Measurements from ENCODE around the gene OR10A6. TPM values are rescaled to one million over a fixed set of nuclear protein-coding genes. Genes with fewer than 3 reads are reported as not detected.

OR10A6 gene, protein sequence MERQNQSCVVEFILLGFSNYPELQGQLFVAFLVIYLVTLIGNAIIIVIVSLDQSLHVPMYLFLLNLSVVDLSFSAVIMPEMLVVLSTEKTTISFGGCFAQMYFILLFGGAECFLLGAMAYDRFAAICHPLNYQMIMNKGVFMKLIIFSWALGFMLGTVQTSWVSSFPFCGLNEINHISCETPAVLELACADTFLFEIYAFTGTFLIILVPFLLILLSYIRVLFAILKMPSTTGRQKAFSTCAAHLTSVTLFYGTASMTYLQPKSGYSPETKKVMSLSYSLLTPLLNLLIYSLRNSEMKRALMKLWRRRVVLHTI
- total RNA-seq: 1 to 10 TPM in 1 of 5 donors, under 1 TPM in 1, not detected in 3; under 0.01 to 9.6 TPM
- not detected for polyA plus RNA-seq
- long read RNA-seq, donor 1: 0 reads
- long read RNA-seq, donor 2: 0 reads
- long read RNA-seq, donor 3, partial matches to known transcripts: 0 of 1 reads
- long read RNA-seq, donor 3, other reads (novel, unspliced or antisense): 0 of 1 reads
- long read RNA-seq, donor 4: 0 reads
- long read RNA-seq, donor 5: 0 reads
- long read RNA-seq, donor 6: 0 reads
- long read RNA-seq, donor 7, partial matches to known transcripts: 0 of 1 reads
- long read RNA-seq, donor 7, other reads (novel, unspliced or antisense): 0 of 1 reads
- long read RNA-seq, donor 8: 0 reads
- long read RNA-seq, donor 9: 0 reads
- long read RNA-seq, donor 10: 0 reads

DNA sequence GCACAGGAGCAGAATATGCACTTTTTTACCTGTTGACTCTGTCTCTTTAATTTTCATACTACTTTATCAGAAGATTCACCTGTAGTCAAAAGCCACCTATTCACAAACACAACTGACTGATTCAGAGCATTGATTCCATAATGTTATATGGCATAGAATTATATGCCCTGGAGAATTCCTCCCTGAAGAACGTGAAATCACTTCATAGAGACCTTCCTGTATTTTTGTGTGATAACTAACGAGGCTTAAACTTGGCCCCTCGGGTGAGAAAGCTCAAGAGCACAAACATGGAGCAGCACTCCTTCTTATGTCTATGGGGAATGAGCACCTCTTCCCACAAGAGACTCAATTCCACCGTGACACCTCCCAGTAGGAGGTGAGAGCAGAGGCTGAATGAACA, at the start of gene OR10A6:
OR10A6 (minus strand) TSS at position 101 of the 400 bp plus-strand sequence. CDS start 2,606 bp downstream, outside the sequence.
- 78 to 86% (median 84%) methylated on average over 4 of the region's 4 CpGs for WGBS, 5 donors
- H3K27ac ChIP-seq: no peak within 1 kb of the TSS
- no peaks in the 10 kb centered on the region for H3K27me3 ChIP-seq
- no peak within 1 kb of the TSS for H3K4me3 ChIP-seq
- no peak for TF ChIP-seq POLR2A (IDR thresholded peaks at IDR 0.05)
- no peak for TF ChIP-seq POLR2AphosphoS5 (IDR thresholded peaks at IDR 0.05)
- TF ChIP-seq, protein P1, sequence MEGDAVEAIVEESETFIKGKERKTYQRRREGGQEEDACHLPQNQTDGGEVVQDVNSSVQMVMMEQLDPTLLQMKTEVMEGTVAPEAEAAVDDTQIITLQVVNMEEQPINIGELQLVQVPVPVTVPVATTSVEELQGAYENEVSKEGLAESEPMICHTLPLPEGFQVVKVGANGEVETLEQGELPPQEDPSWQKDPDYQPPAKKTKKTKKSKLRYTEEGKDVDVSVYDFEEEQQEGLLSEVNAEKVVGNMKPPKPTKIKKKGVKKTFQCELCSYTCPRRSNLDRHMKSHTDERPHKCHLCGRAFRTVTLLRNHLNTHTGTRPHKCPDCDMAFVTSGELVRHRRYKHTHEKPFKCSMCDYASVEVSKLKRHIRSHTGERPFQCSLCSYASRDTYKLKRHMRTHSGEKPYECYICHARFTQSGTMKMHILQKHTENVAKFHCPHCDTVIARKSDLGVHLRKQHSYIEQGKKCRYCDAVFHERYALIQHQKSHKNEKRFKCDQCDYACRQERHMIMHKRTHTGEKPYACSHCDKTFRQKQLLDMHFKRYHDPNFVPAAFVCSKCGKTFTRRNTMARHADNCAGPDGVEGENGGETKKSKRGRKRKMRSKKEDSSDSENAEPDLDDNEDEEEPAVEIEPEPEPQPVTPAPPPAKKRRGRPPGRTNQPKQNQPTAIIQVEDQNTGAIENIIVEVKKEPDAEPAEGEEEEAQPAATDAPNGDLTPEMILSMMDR (IDR thresholded peaks at IDR 0.05): no peak
- no peak for TF ChIP-seq EP300 (IDR thresholded peaks at IDR 0.05)
- peaks cover 0 to 2% (median 0%) of the 10 kb centered on the region in 4 donors for H3K4me1 ChIP-seq
- intact Hi-C loops (cut with DNase I; ENCODE audit: low total_unique reads): no loop called here
- no peak for DNase-seq
- peaks cover 0 to 2% (median 0%) of the 10 kb centered on the region in 4 donors for H3K9me3 ChIP-seq
- H3K36me3 ChIP-seq: no peaks in the 10 kb centered on the region

DNA sequence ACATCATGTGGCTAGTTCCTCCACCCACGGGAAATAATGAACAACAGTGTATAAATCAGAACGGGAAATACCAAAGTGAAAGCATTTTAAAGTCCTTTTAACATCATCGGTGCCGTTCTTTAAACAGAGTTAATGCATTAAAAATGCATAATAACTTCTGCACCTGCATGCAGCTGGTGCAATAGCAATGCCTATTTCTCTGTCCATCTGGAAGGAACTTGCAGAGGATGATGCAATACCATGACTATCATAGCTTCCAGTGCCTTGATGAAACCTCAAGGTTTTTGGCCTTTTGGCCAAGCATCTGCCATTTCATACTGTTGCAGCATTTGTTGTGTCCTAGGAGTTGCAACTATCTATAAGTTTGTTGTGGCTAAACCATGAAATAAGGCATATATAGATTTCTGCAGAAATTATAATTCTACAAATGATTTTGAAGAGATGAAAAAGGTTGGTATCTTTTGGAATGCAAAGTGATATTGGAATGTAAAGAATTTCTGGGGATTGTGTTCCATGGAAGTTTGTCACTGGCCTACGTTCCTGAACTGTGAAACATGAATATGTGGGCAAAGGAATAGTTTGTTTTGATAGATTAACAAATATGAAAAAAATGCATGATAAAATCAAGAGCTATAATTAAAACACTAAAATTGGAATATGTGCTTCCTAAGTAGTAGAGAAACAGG, 46.3 kb upstream of the OR10A6 start:
- H3K4me1 ChIP-seq: no peaks in the 10 kb centered on the region
- intact Hi-C loops (cut with DNase I; ENCODE audit: low total_unique reads): no loop called here
- TF ChIP-seq POLR2A (IDR thresholded peaks at IDR 0.05) (no peak), EP300 (IDR thresholded peaks at IDR 0.05) (no peak)
- TF ChIP-seq, protein P1 (IDR thresholded peaks at IDR 0.05): no peak
- no peak overlapping the region for H3K27ac ChIP-seq
- H3K4me3 ChIP-seq: no peak overlapping the region
- H3K9me3 ChIP-seq: no peaks in the 10 kb centered on the region
- no peaks in the 10 kb centered on the region for H3K36me3 ChIP-seq
- H3K27me3 ChIP-seq: no peaks in the 10 kb centered on the region
- 46 to 62% (median 56%) methylated on average over 5 of the region's 5 CpGs for WGBS, 5 donors
- no peak for DNase-seq

DNA sequence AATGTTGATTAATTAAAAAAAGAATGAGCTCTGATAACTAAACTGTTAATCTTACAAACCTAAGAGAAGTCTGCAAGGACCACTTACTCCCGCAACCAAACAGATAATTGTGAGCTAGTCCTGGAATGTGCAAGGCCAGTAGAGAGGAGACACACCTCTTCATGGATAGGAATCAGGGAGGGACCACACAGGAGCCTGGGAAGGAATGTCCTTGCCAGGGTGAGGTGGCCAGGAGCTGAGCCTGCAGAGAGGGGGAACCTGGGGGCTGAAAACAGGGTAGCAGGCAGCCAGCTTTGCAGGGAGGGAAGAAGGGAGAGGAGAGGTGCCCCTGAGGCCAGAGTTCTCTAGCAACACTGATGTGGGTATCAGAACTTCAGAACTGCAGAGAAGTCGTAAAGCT, 43.6 kb upstream of the OR10A6 start:
- no peak for DNase-seq
- H3K27ac ChIP-seq: no peak overlapping the region
- no peaks in the 10 kb centered on the region for H3K4me1 ChIP-seq
- no peaks in the 10 kb centered on the region for H3K9me3 ChIP-seq
- TF ChIP-seq EP300 (IDR thresholded peaks at IDR 0.05): no peak
- intact Hi-C loops (cut with DNase I; ENCODE audit: low total_unique reads): no loop called here
- H3K36me3 ChIP-seq: no peaks in the 10 kb centered on the region
- 81 to 92% (median 87%) methylated on average over 2 of the region's 2 CpGs for WGBS, 5 donors
- no peak overlapping the region for H3K4me3 ChIP-seq
- peaks cover 0 to 4% (median 0%) of the 10 kb centered on the region in 3 donors for H3K27me3 ChIP-seq

DNA sequence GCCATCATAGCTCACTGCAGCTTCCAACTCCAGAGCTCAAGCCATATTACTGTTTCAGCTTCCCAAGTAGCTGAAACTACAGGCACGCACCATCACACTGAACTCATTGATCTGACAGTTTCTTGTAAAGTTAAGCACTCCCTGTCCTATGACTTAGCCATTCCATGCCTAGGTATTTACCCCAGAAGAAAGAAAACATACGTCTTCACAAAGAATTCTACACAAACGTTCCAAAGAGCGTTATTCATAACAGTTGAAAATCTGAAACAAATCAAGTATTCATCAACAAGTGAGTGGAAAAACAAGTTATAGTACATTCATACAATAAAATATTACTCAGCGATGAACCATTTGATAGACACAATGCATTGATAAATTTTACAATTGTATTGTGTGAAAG, 41.9 kb upstream of the OR10A6 start:
- H3K9me3 ChIP-seq: no peaks in the 10 kb centered on the region
- TF ChIP-seq, protein P1 (IDR thresholded peaks at IDR 0.05): no peak
- TF ChIP-seq POLR2AphosphoS5 (IDR thresholded peaks at IDR 0.05) (no peak), POLR2A (IDR thresholded peaks at IDR 0.05) (no peak), EP300 (IDR thresholded peaks at IDR 0.05) (no peak)
- no peak overlapping the region for H3K27ac ChIP-seq
- no peaks in the 10 kb centered on the region for H3K4me1 ChIP-seq
- peaks cover 0 to 4% (median 0%) of the 10 kb centered on the region in 3 donors for H3K27me3 ChIP-seq
- no peaks in the 10 kb centered on the region for H3K36me3 ChIP-seq
- intact Hi-C loops (cut with DNase I; ENCODE audit: low total_unique reads): no loop called here
- DNase-seq: no peak
- no peak overlapping the region for H3K4me3 ChIP-seq
- 84 to 88% (median 86%) methylated on average over 5 of the region's 5 CpGs for WGBS, 5 donors
